Upper lobe of left lung (tissue), 4 donors: Measurements from ENCODE around the gene HERC2.

Experiments used
- CTCF ChIP-seq, 6 experiments: fragments of 450-650 bp in 4 of 6; fragments of 200-600 bp in 2 of 6; sonication (generic) in 2 of 6; IDR thresholded peaks; one replicate each; pipeline ENCODE4 v1.5.1; 2016 to 2019; ENCODE audit warnings: antibody characterized with exemption in 6 of 6
- EP300 ChIP-seq, 4 donors: sonication (generic); formaldehyde crosslinking; IDR thresholded peaks; one replicate each; pipeline ENCODE4 v1.5.1; 2017; ENCODE audit warnings: antibody characterized with exemption in 4 of 4, control low read depth in 2 of 4
- POLR2A ChIP-seq, 4 donors: fragments of 450-650 bp; IDR thresholded peaks; one replicate each; pipeline ENCODE4 v1.5.1; 2016 to 2017; ENCODE audit warnings: antibody characterized with exemption in 4 of 4, mild to moderate bottlenecking in 2 of 4

- TF ChIP-seq CTCF (IDR thresholded peaks at IDR 0.05): no peak
- no peak for TF ChIP-seq POLR2A (IDR thresholded peaks at IDR 0.05)
- TF ChIP-seq EP300 (IDR thresholded peaks at IDR 0.05): no peak
Measured at GRCh38 chr15:28132524-28133275, 189.3 kb downstream of the HERC2 start.
